ENCODE measurements around the gene ZNF644.
"Not testable (repeated sequence)": the region's sequence is repeated elsewhere in the genome, so short reads cannot be mapped to it uniquely, and the experiment has no call there.

Gene ZNF644

GRCh38 chr1:91021686-91022517, at the start of gene ZNF644:
TSS of gene ZNF644 (minus strand) at chr1:91022035. CDS start at chr1:90982353, 39,682 bp downstream.
- DNase-seq: peak; percentile 96

GRCh38 chr1:91070298-91070697, 48.5 kb upstream of the ZNF644 start:
- no peak for DNase-seq

- DNase-seq: no peak
These were observed 44.7 kb upstream of the ZNF644 start for GRCh38 chr1:91066538-91066937.

DNA sequence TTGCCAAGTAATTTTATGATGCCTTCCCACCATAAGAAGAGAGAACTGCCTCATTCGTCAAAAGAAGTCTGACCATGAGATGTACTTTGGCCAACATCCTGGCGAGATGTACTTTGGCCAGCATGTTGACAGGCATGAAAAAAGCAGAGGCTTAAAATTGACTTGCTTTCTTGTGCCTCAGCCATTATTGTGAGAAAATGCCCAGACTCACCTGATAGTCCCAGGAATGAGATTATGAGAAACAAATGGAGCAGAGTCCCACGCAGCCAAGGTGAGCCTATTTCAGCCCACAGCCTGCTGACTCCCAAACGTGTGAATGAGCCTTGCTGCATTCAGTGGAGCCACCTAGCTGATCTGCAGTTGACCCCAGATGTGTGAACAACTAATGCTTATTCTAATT, 43.5 kb upstream of the ZNF644 start:
- no peak for DNase-seq

- not testable (repeated sequence) for DNase-seq
These were observed 41.6 kb upstream of the ZNF644 start for GRCh38 chr1:91063403-91063802.

DNA sequence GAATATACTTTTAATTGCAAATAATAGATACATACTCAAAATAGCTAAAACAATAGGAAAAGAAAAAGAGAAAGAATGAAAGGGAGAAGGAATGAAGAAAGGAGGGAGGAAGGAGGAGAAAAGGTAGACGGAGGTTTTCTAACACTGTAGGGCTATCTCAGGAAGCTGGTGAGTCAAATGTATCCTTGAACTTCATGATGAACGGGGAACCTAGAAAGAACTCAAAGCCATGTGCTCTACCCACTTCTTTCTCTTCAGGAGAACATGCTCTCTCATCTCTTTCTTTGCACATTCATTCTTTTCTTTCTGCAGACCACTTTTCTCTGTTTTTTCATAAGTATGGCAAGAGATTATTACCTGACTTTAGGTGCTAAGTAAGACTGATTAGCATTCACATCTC, 37.3 kb upstream of the ZNF644 start:
- DNase-seq: no peak

GRCh38 chr1:91057784-91058183, 35.9 kb upstream of the ZNF644 start:
- DNase-seq: no peak

DNA sequence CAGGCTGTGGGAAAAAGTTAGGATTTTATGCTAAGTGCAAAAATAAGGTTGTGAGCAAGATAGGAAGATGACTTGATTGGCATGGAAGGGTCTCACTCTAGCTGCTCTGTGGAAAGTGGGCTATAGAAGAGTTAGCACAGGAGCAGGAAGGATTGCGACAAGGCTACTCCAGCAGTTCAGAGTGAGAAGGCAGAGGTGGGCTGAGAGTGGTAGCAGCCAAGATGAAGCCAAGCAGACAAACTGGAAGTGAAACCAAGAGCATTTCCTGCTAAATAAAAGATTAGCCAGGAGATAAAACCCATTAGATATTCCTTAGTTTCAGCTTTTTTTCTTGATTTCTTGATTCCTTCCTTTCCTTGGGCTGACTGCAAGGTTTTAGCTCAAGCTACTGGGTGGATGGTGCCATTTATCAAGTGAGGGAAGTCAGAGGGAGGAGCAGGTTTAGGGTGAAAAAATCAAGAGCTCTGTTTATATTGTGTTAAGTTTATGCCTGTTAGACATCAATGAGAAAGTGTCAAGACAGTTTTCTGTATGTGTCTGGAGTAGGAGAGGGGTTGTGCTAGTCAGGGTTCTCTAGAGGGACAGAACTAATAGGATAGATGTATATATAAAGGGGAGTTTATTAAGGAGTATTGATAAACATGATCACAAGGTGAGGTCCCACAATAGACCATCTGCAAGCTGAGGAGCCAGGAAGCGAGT, 33.1 kb upstream of the ZNF644 start:
- no peak for DNase-seq

- DNase-seq: no peak
These were observed 31.8 kb upstream of the ZNF644 start for GRCh38 chr1:91053630-91054029.

DNA sequence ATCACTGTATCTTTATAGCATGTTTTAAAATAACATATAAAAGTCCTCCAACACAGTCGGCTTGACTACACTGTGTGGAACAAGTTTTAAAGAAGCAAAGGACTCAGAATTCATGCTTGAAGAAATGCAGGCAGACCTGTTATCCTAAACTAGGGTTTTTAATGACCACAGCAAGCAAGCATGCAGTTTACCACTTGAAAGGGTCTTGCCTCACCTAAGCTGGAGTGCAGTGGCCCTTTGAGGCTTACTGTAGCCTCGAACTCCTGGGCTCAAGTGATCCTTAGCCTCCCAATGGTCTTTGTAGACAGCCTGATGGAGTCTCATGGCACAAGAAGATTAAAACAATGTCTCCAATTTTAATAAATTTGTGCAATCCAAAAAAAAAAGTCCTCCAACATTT, 27.7 kb upstream of the ZNF644 start:
- not testable (repeated sequence) for DNase-seq

GRCh38 chr1:91046766-91047165, 24.9 kb upstream of the ZNF644 start:
- no peak for DNase-seq

GRCh38 chr1:91045284-91045683, 23.4 kb upstream of the ZNF644 start:
- DNase-seq: no peak

GRCh38 chr1:91044776-91045175, 22.9 kb upstream of the ZNF644 start:
- not testable (repeated sequence) for DNase-seq

GRCh38 chr1:91042372-91042771, 20.5 kb upstream of the ZNF644 start:
- DNase-seq: not testable (repeated sequence)

- DNase-seq: no peak
These were observed 16.7 kb upstream of the ZNF644 start for GRCh38 chr1:91038582-91038981.

- no peak for DNase-seq
These were observed 15.3 kb upstream of the ZNF644 start for GRCh38 chr1:91036894-91037829.

GRCh38 chr1:91032349-91032748, 10.5 kb upstream of the ZNF644 start:
- DNase-seq: no peak

DNA sequence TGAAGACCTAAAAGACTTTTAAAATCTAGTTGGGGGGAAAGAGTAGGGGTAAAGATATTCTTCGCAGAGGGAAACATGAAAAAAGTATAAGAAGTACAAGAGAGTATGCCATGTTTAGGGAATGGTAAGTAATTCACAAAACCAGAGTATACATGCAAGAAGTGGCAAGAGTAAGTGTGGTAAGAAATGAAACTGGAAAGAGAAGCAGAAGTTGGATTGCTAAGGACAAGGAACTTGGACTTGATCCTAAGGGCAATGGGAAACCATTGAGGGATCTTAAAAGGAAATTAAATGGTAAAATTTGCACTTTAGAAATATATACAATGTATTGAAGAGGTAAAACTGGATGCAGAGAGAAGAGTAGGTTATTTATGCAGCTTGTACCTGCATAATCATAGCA, 9.2 kb upstream of the ZNF644 start:
- DNase-seq: no peak

GRCh38 chr1:91026777-91027176, 4.9 kb upstream of the ZNF644 start:
- no peak for DNase-seq

DNA sequence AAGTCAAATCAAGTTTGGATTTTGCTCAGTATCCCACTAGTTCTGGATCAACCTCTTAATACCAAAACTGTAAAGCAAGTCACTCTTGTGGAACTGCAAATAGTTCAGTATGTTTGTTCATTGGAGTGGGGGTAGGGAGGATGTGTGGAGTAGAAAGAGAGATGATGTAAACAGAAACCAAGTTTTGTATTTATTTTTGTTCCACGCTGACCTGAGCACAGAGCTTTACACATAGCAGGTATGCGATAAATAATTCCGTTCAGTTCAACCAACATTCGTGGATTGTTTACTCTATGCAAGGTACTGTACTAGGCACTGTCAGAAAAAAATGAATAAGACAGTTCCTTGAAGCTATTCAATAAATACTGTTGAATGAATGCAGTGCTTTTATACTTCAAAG, 4.5 kb upstream of the ZNF644 start:
- DNase-seq: no peak

DNA sequence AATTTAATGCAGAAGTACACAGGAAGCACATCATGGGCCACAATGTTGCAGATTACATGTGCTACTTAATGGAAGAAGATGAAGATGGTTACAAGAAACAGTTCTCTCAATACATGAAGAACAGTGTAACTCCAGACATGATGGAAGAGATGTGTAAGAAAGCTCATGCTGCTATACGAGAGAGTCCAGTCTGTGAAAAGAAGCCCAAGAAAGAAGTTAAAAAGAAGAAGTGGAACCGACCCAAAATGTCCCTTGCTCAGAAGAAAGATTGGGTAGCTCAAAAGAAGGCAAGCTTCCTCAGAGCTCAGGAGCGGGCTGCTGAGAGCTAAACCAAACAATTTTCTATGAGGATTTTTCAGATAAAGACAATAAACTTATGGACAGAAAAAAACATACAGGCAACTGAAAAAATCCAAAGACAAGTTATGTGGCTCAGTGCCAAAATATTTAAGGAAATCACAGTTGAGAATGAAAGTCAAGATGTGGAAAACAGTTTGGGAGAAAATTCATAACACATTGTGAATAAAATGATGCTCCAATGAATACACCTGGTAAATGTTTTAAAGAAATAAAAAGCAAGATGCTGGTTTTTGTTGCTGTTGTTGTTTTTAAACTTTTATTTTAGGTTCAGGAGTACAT, 2.8 kb upstream of the ZNF644 start:
- no peak for DNase-seq

GRCh38 chr1:91022518-91022929, 689 bp upstream of the ZNF644 start:
- DNase-seq: no peak
